ENCODE data around the gene PPARA. TPM values are rescaled to one million over a fixed set of nuclear protein-coding genes. Genes with fewer than 3 reads are reported as not detected.

The PPARA gene
- total and polyA plus RNA-seq, 9 of the 15 experiments (the other 6 are each of a cell fraction or from before 2014, with no cell fraction given) = 0.64 to 5.3 (median 3.5) TPM

GRCh38 chr22:46214616-46215015 lies 64.3 kb downstream of the PPARA start:
- 79% methylated on average over 6 of the region's 28 CpGs for WGBS (ENCODE audit: insufficient coverage, low coverage, missing lambda C conversion rate)
- ATAC-seq (no peak), DNase-seq (ENCODE audit: extremely low read depth in 1 of 4, low spot score in 3 of 4) (no peak), FAIRE-seq (no peak)
- Histone ChIP-seq H3K9ac (ENCODE audit: insufficient read depth in 1 of 2, low read depth in 2 of 2, low read length in 2 of 2) (no peak overlapping the region), H3K36me3 (ENCODE audit: control insufficient read depth, insufficient read depth, low read length) (no peaks in the 10 kb centered on the region), H3K4me3 (no peak overlapping the region), H2AFZ (ENCODE audit: low read depth, low read length) (no peak overlapping the region), H3K27me3 (ENCODE audit: control insufficient read depth in 2 of 2, insufficient read depth in 2 of 2, low read length in 2 of 2) (no peaks in the 10 kb centered on the region), H3K4me2 (ENCODE audit: insufficient read depth, low read length) (no peak overlapping the region), H3K79me2 (ENCODE audit: control insufficient read depth, insufficient read depth, low read length) (no peaks in the 10 kb centered on the region), H4K20me1 (replicated peaks; ENCODE audit: control insufficient read depth, insufficient read depth, low read length) (no peaks in the 10 kb centered on the region), H3K4me1 (replicated peaks in 1 of 2; ENCODE audit: control insufficient read depth in 2 of 2, insufficient read depth in 2 of 2, low read length in 2 of 2) (no peaks in the 10 kb centered on the region), H3K27ac (ENCODE audit: extremely low read depth, low read depth, low read length) (no peak overlapping the region), H3K9me3 (replicated peaks; ENCODE audit: control insufficient read depth, insufficient read depth, low read depth, low read length) (no peaks in the 10 kb centered on the region), H3K9me1 (ENCODE audit: control insufficient read depth, insufficient read depth, low read length) (no peaks in the 10 kb centered on the region)
- TF ChIP-seq PTTG1 (tag; IDR thresholded peaks at IDR 0.05; ENCODE audit: low read depth) = no peak
- ChIA-PET CTCF (ENCODE audit: low intra/inter-chr PET ratio) (no interaction called here), POLR2A (interaction anchor here (0.9 kb wide), 1 partner anchor 13 kb away, joined by 3 read pairs; no protein-coding TSS in a partner anchor)
- intact Hi-C loops (cut with micrococcal nuclease) (no loop called here), in situ Hi-C loops (cut with MboI) (no loop called here)
- no TSS peak for BruUV-seq (replicated peaks)

- Histone ChIP-seq H3K9me1 (ENCODE audit: control insufficient read depth, insufficient read depth, low read length) (no peaks in the 10 kb centered on the region), H3K27me3 (ENCODE audit: control insufficient read depth in 2 of 2, insufficient read depth in 2 of 2, low read length in 2 of 2) (no peaks in the 10 kb centered on the region), H3K27ac (ENCODE audit: extremely low read depth, low read depth, low read length) (no peak overlapping the region), H3K4me1 (replicated peaks in 1 of 2; ENCODE audit: control insufficient read depth in 2 of 2, insufficient read depth in 2 of 2, low read length in 2 of 2) (peaks cover 0 to 7% of the 10 kb centered on the region in 2 experiments; a peak in 1 of 5 replicates), H3K4me2 (ENCODE audit: insufficient read depth, low read length) (no peak overlapping the region), H2AFZ (ENCODE audit: low read depth, low read length) (no peak overlapping the region), H4K20me1 (replicated peaks; ENCODE audit: control insufficient read depth, insufficient read depth, low read length) (no peaks in the 10 kb centered on the region), H3K79me2 (ENCODE audit: control insufficient read depth, insufficient read depth, low read length) (no peaks in the 10 kb centered on the region), H3K36me3 (ENCODE audit: control insufficient read depth, insufficient read depth, low read length) (no peaks in the 10 kb centered on the region), H3K9me3 (replicated peaks; ENCODE audit: control insufficient read depth, insufficient read depth, low read depth, low read length) (no peaks in the 10 kb centered on the region), H3K4me3 (no peak overlapping the region), H3K9ac (ENCODE audit: insufficient read depth in 1 of 2, low read depth in 2 of 2, low read length in 2 of 2) (no peak overlapping the region)
- intact Hi-C loops (cut with micrococcal nuclease) (no loop called here), in situ Hi-C loops (cut with MboI) (no loop called here)
- 49% methylated on average over 9 of the region's 10 CpGs for WGBS (ENCODE audit: insufficient coverage, low coverage, missing lambda C conversion rate)
- FAIRE-seq = no peak
- DNase-seq (ENCODE audit: extremely low read depth in 1 of 4, low spot score in 3 of 4) = no peak
- CTCF ChIA-PET (ENCODE audit: low intra/inter-chr PET ratio) = no interaction called here
- TF ChIP-seq NFIC (IDR thresholded peaks at IDR 0.05) (peak; percentile 79), TFAP4 (CRISPR knock-in tag; IDR thresholded peaks at IDR 0.05; ENCODE audit: borderline replicate concordance) (no peak)
- POLR2A ChIA-PET = no interaction called here
- no TSS peak for BruUV-seq (replicated peaks)
- ATAC-seq = no peak
Observed at GRCh38 chr22:46219636-46220035, 69.3 kb downstream of the PPARA start.

Measured in K562 (cell line).